Thyroid gland (tissue), 4 donors: ENCODE results near the gene ZNF117.
"Not testable (repeated sequence)": the region's sequence is repeated elsewhere in the genome, so short reads cannot be mapped to it uniquely, and the experiment has no call there.

Source experiments
- CTCF ChIP-seq, 6 experiments: fragments of 200-600 bp in 3 of 6; fragments of 450-650 bp in 3 of 6; sonication (generic) in 3 of 6; IDR thresholded peaks; one replicate each; pipeline ENCODE4 v1.5.1; 2016 to 2019; ENCODE audit warnings: antibody characterized with exemption in 6 of 6, mild to moderate bottlenecking in 2 of 6, inconsistent platforms in 1 of 6, moderate library complexity in 1 of 6
- POLR2A ChIP-seq, 2 donors: fragments of 450-650 bp; IDR thresholded peaks; one replicate each; pipeline ENCODE4 v1.6.1; 2017; ENCODE audit warnings: antibody characterized with exemption in 2 of 2, mild to moderate bottlenecking in 2 of 2, moderate library complexity in 1 of 2

- not testable (repeated sequence) for TF ChIP-seq POLR2A, CTCF (IDR thresholded peaks at IDR 0.05)
Observed at GRCh38 chr7:65009881-65010280, 19.0 kb upstream of the ZNF117 start.
